Fibroblast of lung (primary cell): ENCODE results near the gene NAXE.

Experiments used
- CTCF ChIP-seq, 2 donors: IDR thresholded peaks in 1 of 2; conservative IDR thresholded peaks in 1 of 2; 1 replicate in 1 of 2; 2 replicates in 1 of 2; pipeline ENCODE4 v1.5.1; 2011 to 2012; ENCODE audit warnings: low read length in 2 of 2, control low read depth in 1 of 2, inconsistent platforms in 1 of 2, low read depth in 1 of 2, mild to moderate bottlenecking in 1 of 2
- EZH2 ChIP-seq: IDR thresholded peaks from 2 replicates; pipeline ENCODE4 v1.5.1; 2012; ENCODE audit warnings: low read length, control low read depth, mild to moderate bottlenecking; ENCODE audit errors: missing control alignments

GRCh38 chr1:156601892-156602291, 10.3 kb downstream of the NAXE start:
- TF ChIP-seq CTCF (conservative IDR thresholded peaks at IDR 0.05 in 1 of 2, IDR thresholded peaks at IDR 0.05 in 1 of 2; ENCODE audit: low read depth in 1 of 2, low read length in 2 of 2) (no peak), EZH2 (no peak)
